Mesothelial cell of epicardium (in vitro differentiated cells): ENCODE data around the gene LASP1NB.
"Not testable (repeated sequence)": the region's sequence is repeated elsewhere in the genome, so short reads cannot be mapped to it uniquely, and the experiment has no call there.

ENCODE experiments used
- DNase-seq, 2 experiments: peaks; one replicate each; pipeline ENCODE4 v3.0.0; 2021; ENCODE audit warnings: low spot score in 2 of 2; ENCODE audit not compliant: unreplicated experiment in 2 of 2
- H3K27ac Mint-ChIP-seq: 2 replicates; pipeline ENCODE4 v1.8.0; 2021; ENCODE audit warnings: mixed read lengths
- H3K27me3 Mint-ChIP-seq: 2 replicates; pipeline ENCODE4 v1.8.0; 2021; ENCODE audit warnings: low read depth, mixed read lengths
- H3K36me3 Mint-ChIP-seq: 2 replicates; pipeline ENCODE4 v1.8.0; 2021; ENCODE audit warnings: mixed read lengths
- H3K4me1 Mint-ChIP-seq: 2 replicates; pipeline ENCODE4 v1.8.0; 2021; ENCODE audit warnings: mixed read lengths
- H3K4me3 Mint-ChIP-seq: 2 replicates; pipeline ENCODE4 v1.8.0; 2021; ENCODE audit warnings: mild to moderate bottlenecking, moderate library complexity, mixed read lengths
- H3K9me3 Mint-ChIP-seq: 2 replicates; pipeline ENCODE4 v1.8.0; 2021; ENCODE audit warnings: mixed read lengths
- TF ChIP-seq, protein P1 (sequence below): fragments of 200-600 bp; sonication (generic); IDR thresholded peaks from one replicate; pipeline ENCODE4 v1.5.0; 2021; ENCODE audit warnings: antibody characterized with exemption; ENCODE audit not compliant: unreplicated experiment

LASP1NB gene

DNA sequence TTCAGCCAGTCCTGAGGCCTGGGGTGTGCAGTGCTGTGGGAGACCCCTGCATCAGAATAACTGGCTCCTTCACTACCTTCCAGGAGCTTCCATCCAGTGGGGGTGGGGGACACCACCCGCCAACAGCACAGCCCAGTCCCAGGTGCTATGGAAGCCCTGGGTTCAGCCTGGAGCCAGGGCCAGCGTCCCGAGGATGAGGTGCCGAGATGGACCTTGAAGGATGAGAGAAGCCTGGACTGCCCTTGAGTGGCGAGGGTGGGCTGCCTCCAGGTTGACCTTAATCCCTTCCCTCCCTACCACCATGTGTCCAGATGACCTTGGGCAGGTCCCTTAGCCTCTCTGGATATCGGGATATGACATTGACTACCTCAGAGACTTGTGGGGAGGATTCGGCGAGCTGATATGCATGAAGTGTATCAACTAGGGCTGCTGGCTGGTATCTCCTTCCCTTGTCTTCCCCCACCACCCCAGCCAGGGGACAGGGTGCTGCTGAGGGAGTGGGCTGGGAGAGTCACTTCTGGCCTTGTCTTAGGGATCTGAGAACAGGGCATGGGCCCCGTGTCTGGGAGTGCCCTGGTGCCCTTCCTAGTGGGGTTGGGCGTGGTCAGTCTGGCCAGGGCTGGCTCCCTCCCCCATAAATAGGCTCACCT lies 14.2 kb upstream of the LASP1NB start:
- Mint-ChIP-seq H3K9me3 (no peaks in the 10 kb centered on the region), H3K4me1 (no peaks in the 10 kb centered on the region), H3K27ac (no peak overlapping the region), H3K27me3 (no peaks in the 10 kb centered on the region), H3K36me3 (peaks cover 9% of the 10 kb centered on the region), H3K4me3 (no peak overlapping the region)
- no peak for DNase-seq
- TF ChIP-seq, protein P1, sequence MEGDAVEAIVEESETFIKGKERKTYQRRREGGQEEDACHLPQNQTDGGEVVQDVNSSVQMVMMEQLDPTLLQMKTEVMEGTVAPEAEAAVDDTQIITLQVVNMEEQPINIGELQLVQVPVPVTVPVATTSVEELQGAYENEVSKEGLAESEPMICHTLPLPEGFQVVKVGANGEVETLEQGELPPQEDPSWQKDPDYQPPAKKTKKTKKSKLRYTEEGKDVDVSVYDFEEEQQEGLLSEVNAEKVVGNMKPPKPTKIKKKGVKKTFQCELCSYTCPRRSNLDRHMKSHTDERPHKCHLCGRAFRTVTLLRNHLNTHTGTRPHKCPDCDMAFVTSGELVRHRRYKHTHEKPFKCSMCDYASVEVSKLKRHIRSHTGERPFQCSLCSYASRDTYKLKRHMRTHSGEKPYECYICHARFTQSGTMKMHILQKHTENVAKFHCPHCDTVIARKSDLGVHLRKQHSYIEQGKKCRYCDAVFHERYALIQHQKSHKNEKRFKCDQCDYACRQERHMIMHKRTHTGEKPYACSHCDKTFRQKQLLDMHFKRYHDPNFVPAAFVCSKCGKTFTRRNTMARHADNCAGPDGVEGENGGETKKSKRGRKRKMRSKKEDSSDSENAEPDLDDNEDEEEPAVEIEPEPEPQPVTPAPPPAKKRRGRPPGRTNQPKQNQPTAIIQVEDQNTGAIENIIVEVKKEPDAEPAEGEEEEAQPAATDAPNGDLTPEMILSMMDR: no peak

DNA sequence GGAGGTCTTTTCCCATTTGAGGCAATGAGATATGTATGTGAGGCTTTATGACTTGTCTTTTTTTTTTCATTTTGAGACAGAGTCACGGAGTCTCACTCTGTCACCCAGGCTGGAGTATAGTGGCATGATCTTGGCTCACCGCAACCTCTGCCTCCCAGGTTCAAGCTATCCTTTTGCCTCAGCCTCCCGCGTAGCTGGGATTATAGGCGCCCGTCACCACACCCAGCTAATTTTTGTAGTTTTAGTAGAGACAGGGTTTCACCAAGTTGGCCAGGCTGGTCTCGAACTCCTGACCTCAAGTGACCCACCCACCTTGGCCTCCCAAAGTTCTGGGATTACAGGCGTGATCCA lies 13.7 kb upstream of the LASP1NB start:
- not testable (repeated sequence) for H3K27me3 Mint-ChIP-seq, H3K4me3 Mint-ChIP-seq, DNase-seq, H3K4me1 Mint-ChIP-seq, H3K27ac Mint-ChIP-seq, H3K9me3 Mint-ChIP-seq, H3K36me3 Mint-ChIP-seq

DNA sequence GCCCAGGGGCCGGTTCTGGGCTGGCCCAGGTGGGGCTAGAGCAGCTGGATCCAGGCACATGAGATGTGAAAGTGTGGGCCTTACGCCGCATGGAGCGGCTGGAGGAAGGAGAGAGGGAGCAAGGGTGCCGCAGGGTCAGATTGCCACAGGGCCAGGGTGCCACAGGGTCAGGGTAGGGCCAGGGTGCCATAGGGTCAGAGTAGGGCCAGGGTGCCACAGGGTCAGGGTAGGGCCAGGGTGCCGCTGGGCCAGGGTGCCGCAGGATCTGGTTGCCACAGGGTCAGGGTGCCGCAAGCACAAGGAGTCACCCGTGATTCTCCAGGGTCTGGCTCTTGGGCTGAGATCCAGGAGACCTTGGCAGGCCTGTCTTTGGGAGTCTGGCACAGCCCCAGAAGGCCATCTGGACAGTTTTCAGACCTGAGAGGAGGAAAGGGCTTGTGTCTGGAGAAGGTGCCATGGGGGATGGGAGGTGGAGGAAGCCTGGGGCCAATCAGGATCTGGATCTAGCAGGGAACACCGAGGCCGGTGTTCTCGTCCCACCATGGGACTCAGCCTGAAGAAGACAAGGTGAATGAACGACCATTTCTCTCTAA lies 13.1 kb upstream of the LASP1NB start:
- H3K36me3 Mint-ChIP-seq: peaks cover 14% of the 10 kb centered on the region
- no peaks in the 10 kb centered on the region for H3K27me3 Mint-ChIP-seq
- H3K27ac Mint-ChIP-seq: no peak overlapping the region
- H3K4me1 Mint-ChIP-seq: no peaks in the 10 kb centered on the region
- no peak for DNase-seq
- TF ChIP-seq, protein P1: no peak
- no peak overlapping the region for H3K4me3 Mint-ChIP-seq
- no peaks in the 10 kb centered on the region for H3K9me3 Mint-ChIP-seq

DNA sequence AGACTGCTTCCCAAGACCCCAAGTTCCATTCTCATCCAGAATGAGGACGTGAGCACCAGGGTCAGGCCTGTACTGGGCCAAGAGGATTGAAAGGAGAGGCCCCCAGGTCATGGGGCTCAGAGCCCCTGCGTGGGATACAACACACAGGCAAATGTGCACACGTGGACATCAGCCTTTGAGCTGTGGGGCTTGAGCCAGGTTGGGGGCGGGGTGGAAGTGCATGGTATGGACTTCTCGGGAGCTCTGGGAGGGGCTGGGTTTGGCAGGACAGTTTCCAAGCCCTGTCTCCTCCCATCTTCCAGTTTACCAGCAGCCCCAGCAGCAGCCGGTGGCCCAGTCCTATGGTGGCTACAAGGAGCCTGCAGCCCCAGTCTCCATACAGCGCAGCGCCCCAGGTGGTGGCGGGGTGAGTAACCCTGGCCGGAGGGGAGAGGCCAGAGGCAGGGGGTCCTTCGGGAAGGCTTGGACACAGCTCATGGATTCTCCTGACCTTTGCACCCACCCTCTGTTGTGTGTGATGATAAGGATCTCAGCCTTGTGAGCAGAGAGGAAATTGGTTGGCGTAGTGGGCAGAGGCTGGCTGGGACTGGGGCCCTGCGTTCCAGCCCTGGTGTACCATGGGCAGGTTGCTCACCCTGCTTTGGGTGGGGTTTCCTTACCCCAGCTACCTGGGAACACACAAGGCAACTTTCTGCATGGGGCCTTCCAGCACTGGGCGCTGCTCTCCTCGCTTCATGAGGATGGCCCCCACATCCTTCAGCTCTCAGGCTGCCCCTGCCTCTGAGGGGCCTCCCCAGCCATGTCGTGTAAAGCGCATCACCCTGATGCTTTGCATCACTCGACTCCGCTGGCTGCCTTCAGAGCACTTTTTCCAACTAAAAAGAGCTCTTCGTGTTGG lies 10.4 kb upstream of the LASP1NB start:
- H3K4me1 Mint-ChIP-seq: no peaks in the 10 kb centered on the region
- no peak overlapping the region for H3K4me3 Mint-ChIP-seq

DNA sequence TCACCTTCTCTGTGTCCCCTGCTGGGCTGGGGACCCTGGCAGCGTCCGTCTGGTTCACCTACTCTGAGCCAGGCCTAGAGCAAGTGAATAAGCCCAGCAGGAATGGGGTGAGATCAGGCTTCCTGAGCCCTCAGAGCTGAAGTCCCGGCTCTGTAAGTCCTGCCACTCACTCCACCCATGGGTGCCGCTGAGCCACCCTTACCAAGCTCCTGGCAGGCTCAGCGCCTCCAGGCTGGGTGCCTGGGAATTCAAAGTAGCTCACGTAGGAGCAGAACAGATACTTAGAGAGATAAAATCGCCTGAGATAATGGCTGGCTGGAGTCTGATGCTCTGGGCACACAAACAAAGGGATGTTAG lies 9.8 kb upstream of the LASP1NB start:
- H3K36me3 Mint-ChIP-seq: peaks cover 27% of the 10 kb centered on the region

More for the DNA sequence above, 10.4 kb upstream of the LASP1NB start:
- H3K27me3 Mint-ChIP-seq: no peaks in the 10 kb centered on the region
- TF ChIP-seq, protein P1: no peak
- peak in 1 of 2 experiments; percentile 34 for DNase-seq
- no peaks in the 10 kb centered on the region for H3K9me3 Mint-ChIP-seq
- H3K27ac Mint-ChIP-seq: no peak overlapping the region
- peaks cover 24% of the 10 kb centered on the region for H3K36me3 Mint-ChIP-seq

More for the DNA sequence above, 9.8 kb upstream of the LASP1NB start:
- H3K4me3 Mint-ChIP-seq: no peak overlapping the region
- peaks cover 4% of the 10 kb centered on the region for H3K4me1 Mint-ChIP-seq
- no peaks in the 10 kb centered on the region for H3K9me3 Mint-ChIP-seq
- H3K27me3 Mint-ChIP-seq: no peaks in the 10 kb centered on the region
- no peak overlapping the region for H3K27ac Mint-ChIP-seq
- no peak for DNase-seq
- TF ChIP-seq, protein P1: no peak
